SK-N-SH treated with all-trans-retinoic acid at 6 μM for 48 hours (cell line): ENCODE data around the gene TMEM39B.

Experiments used
- GLIS3 ChIP-seq: fragments of 250-450 bp; sonication (Bioruptor Pico); IDR thresholded peaks from 2 replicates; pipeline ENCODE4 v1.5.0; 2020; ENCODE audit warnings: mild to moderate bottlenecking, moderate library complexity
- PPARA ChIP-seq: fragments of 250-450 bp; sonication (Bioruptor Pico); IDR thresholded peaks from 2 replicates; pipeline ENCODE4 v1.5.0; 2020; ENCODE audit warnings: mild to moderate bottlenecking, borderline replicate concordance
- SNAI2 ChIP-seq: fragments of 250-450 bp; sonication (Bioruptor Pico); IDR thresholded peaks from 2 replicates; pipeline ENCODE4 v1.5.0; 2020; ENCODE audit warnings: mild to moderate bottlenecking, moderate library complexity
- ZC3H10 ChIP-seq: fragments of 250-450 bp; sonication (Bioruptor Pico); IDR thresholded peaks from 2 replicates; pipeline ENCODE4 v1.5.1; 2021; ENCODE audit warnings: mild to moderate bottlenecking, moderate library complexity
- ZNF70 ChIP-seq: fragments of 450-650 bp; formaldehyde crosslinking; IDR thresholded peaks from 2 replicates; pipeline ENCODE4 v1.5.0; 2020; ENCODE audit warnings: mild to moderate bottlenecking, moderate library complexity
- TF ChIP-seq, protein P1 (sequence below): fragments of 250-450 bp; sonication (Bioruptor Pico); IDR thresholded peaks from 2 replicates; pipeline ENCODE4 v1.5.0; 2020; ENCODE audit warnings: mild to moderate bottlenecking, moderate library complexity

- no peak for TF ChIP-seq PPARA (CRISPR knock-in tag)
- no peak for TF ChIP-seq GLIS3 (CRISPR knock-in tag)
- TF ChIP-seq, protein P1, sequence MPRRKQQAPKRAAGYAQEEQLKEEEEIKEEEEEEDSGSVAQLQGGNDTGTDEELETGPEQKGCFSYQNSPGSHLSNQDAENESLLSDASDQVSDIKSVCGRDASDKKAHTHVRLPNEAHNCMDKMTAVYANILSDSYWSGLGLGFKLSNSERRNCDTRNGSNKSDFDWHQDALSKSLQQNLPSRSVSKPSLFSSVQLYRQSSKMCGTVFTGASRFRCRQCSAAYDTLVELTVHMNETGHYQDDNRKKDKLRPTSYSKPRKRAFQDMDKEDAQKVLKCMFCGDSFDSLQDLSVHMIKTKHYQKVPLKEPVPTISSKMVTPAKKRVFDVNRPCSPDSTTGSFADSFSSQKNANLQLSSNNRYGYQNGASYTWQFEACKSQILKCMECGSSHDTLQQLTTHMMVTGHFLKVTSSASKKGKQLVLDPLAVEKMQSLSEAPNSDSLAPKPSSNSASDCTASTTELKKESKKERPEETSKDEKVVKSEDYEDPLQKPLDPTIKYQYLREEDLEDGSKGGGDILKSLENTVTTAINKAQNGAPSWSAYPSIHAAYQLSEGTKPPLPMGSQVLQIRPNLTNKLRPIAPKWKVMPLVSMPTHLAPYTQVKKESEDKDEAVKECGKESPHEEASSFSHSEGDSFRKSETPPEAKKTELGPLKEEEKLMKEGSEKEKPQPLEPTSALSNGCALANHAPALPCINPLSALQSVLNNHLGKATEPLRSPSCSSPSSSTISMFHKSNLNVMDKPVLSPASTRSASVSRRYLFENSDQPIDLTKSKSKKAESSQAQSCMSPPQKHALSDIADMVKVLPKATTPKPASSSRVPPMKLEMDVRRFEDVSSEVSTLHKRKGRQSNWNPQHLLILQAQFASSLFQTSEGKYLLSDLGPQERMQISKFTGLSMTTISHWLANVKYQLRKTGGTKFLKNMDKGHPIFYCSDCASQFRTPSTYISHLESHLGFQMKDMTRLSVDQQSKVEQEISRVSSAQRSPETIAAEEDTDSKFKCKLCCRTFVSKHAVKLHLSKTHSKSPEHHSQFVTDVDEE (CRISPR knock-in tag), result no peak
- no peak for TF ChIP-seq ZC3H10 (CRISPR knock-in tag)
- no peak for TF ChIP-seq ZNF70 (CRISPR knock-in tag)
- no peak for TF ChIP-seq SNAI2 (CRISPR knock-in tag)
Observed at GRCh38 chr1:32142446-32143301, 69.9 kb downstream of the TMEM39B start.
